Measurements from ENCODE around the gene SENP5.

GRCh38 chr3:196969134-196969659, 101.5 kb downstream of the SENP5 start:
- no peak for TF ChIP-seq POLR2A (IDR thresholded peaks at IDR 0.05)
- TF ChIP-seq, protein P1, sequence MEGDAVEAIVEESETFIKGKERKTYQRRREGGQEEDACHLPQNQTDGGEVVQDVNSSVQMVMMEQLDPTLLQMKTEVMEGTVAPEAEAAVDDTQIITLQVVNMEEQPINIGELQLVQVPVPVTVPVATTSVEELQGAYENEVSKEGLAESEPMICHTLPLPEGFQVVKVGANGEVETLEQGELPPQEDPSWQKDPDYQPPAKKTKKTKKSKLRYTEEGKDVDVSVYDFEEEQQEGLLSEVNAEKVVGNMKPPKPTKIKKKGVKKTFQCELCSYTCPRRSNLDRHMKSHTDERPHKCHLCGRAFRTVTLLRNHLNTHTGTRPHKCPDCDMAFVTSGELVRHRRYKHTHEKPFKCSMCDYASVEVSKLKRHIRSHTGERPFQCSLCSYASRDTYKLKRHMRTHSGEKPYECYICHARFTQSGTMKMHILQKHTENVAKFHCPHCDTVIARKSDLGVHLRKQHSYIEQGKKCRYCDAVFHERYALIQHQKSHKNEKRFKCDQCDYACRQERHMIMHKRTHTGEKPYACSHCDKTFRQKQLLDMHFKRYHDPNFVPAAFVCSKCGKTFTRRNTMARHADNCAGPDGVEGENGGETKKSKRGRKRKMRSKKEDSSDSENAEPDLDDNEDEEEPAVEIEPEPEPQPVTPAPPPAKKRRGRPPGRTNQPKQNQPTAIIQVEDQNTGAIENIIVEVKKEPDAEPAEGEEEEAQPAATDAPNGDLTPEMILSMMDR (IDR thresholded peaks at IDR 0.05): no peak
